HG02642 (cell line): ENCODE data around the gene GAL3ST3.
A peak's percentile ranks its signal among the peaks of the same experiment; 100 is the strongest.

Source experiments
- ATAC-seq: cut with Tn5 transposase; IDR thresholded peaks from one replicate; pipeline ENCODE4 v1.9.1; 2021; ENCODE audit warnings: mild to moderate bottlenecking; ENCODE audit not compliant: unreplicated experiment, poor library complexity

The GAL3ST3 gene

DNA sequence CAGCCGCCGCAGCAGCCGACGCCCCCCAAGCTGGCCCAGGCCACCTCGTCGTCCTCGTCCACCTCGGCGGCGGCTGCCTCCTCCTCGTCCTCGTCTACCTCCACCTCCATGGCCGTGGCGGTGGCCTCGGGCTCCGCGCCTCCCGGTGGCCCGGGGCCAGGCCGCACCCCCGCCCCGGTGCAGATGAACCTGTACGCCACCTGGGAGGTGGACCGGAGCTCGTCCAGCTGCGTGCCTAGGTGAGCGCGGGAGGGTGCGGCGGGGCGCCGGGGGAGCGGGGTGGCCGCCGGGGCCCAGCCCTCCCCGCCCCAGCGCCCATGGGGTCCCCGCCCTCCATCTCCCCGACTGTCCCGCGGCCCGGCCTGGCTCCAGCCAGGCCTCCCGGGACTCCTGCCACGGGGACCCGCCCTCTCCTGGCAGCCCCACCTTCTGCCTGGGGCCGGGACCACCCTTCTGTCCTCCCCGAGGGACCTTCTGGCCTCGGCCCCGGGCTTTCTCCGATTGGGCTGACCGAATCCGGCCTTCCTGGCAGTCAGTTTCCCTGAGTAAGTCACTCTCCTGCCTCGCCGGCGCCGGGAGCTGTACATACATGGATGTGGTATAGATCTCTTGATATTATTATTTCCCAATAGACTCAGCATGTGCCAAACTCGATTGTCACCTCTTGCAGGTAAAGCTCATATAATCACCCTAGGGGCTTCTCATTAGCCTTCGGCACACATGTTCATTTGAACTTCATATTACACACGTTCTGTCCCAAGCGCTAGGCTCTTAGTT, 21.8 kb upstream of the GAL3ST3 start:
- peak; percentile 18 for ATAC-seq

- ATAC-seq, result peak; percentile 48
Observed at GRCh38 chr11:66069715-66070603, 21.0 kb upstream of the GAL3ST3 start, which contains the start of gene PACS1. Gene PACS1 (plus strand): TSS chr11:66070272. CDS start chr11:66070487, 215 bp downstream.

DNA sequence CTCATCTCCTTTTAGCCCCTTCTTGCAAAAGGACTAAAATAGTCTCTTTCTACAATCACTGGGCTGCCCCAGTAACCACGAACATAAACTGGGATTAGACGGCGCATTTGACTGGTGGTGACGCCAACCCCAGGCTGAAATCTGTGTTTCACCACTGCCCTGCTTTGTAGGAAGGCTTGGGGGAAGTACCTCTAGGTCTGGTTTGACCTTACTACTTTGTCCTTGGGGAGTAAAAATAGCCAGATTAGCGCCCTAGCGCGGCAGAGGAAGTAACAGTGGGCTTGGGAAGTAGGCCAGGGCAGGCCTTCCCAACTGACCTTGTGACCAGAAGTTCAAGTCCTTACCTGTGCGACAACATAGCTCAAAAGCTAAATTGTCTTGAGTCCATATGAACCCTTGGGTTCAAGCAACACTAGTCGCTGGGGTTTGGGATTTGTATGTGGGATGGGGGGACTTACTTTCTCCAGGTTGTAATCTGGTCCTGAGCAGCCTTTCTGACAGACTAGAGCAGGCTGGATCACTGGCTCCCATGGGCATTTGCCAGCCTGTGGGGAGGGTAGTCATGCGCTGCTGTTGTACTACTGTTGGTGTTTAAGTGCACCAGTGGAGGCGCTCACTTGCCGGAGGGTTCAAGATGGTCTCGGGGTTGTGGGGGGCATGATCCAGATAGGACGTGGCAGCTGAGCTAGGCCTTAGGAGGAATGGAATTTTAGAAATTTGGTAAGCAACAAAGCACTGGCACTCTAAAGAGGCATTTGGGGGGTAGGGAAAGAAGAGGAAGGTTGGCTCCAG, 20.2 kb upstream of the GAL3ST3 start:
- peak; percentile 23 for ATAC-seq

- no peak for ATAC-seq
Observed at GRCh38 chr11:66068154-66068821, 19.3 kb upstream of the GAL3ST3 start.

DNA sequence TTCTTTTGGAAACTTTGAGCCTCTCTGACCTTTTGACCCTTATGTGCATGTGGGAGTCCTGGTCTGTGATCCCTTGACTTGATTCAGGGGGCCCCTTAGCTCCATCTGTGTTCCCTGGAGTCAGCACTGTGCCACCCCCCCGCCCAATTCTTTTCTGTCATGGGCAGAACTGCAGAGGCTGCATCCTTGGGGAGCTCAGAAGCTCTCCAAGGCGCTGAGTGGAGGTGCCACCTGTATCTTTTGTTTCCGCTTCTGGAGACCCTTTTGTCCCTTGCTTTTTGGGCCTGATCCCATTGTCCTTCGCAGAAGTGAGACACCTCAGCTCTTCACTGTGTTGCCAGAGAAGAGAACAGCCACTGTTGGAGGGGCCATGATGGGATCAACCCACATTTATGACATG, 18.7 kb upstream of the GAL3ST3 start:
- ATAC-seq, result no peak

- no peak for ATAC-seq
Observed at GRCh38 chr11:66066751-66067150, 17.8 kb upstream of the GAL3ST3 start.

- ATAC-seq, result no peak
Observed at GRCh38 chr11:66064571-66064970, 15.6 kb upstream of the GAL3ST3 start.

DNA sequence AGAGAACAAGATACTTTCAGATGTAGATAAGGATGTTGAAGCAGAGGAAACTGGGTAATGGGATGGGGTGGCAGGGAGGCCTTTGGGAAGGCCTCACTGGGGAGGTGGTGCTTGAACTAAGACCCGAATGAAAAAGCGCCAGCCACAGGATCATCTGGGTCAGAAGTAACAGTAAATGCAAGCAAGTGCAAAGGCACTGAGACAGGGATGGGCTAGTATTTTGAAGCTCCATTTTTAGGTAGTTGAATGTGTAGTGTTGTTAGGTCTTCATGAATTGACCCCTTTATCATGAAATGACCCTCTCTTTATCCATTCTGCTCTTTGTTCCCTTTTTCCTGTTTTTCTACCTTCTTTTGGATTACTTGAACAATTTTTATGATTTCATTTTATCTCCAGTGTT, 14.9 kb upstream of the GAL3ST3 start:
- ATAC-seq, result no peak

DNA sequence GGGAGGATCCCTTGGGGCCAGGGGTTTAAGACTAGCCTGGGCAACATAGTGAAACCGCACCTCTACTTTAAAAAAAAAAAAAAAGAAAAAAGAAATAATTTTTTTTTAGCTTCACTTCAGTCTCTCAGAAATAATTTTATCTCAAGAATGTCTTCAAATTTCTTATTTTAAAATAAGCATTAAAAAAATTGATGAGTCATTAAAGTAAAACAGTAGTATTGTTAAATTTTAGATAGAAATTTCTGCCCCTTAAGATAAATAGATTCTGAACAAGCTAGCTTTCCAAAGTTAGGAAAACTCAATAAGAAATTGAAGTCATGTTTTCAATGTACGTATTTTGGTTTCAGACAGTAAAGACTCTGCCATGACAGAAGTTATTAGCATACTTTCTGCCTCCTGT, 13.4 kb upstream of the GAL3ST3 start:
- no peak for ATAC-seq

- no peak for ATAC-seq
Observed at GRCh38 chr11:66061268-66061667, 12.3 kb upstream of the GAL3ST3 start.

DNA sequence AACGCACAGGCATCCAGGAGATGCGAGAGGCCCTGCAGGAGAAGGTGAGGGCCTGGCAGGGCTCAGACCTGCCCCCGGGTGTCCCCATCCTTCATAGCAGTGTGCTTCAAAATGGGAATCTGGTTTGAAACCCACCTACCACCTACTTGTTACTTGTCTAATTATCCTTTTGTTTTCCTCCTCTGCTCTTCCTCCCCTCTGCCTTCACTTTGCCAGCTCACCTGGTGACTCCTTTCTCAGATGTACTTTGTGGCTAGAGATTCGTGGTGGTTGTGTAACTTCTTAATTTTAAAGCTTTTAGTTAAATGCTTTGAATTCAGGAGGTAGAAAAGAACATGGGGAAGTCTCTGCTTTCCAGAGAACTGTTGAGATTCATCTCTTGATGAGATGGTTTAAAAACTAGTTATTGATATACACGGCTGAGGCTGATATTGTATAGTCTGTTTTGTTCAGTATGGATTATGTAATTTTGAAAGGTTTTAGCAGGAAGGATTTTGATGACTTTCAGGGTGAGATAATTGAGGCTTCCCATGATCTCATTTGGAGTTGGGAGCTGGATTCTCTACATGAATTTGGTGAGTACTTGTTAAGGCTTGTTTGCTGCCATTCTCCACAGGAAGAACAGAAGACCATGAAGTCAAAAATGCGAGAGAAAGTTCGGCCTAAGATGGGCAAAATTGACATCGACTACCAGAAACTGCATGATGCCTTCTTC, 11.2 kb upstream of the GAL3ST3 start:
- ATAC-seq, result no peak

DNA sequence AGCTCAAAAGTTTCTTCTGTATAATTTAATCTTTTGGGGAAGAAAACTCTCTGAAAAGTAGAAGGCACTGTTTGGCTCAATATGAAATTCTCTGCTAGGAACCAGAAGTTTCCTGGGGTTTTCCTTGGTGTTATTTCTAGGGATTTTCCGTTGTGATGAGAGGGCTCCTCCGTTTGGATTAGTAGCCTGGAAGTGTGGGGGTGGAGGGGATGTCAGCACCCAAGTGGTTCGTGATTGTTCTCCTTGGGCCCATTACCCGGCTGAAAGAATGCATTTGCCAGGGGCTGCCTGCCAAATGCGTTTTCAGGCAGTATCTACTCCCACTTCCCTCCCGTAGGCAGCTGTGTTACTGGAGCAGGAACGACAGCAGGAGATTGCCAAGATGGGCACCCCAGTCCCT, 7.5 kb upstream of the GAL3ST3 start:
- no peak for ATAC-seq

DNA sequence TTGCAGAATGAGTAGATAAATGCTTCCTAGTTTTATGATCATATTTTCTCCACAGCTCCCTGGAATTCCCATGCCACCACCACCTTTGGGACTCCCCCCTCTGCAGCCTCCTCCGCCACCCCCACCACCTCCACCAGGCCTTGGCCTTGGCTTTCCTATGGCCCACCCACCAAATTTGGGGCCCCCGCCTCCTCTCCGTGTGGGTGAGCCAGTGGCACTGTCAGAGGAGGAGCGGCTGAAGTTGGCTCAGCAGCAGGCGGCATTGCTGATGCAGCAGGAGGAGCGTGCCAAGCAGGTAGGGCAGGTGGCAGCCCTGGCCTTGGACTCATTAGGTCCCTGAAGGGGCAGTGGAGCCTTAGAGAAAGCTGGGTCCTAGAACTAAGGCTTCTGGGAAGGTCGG, 6.1 kb upstream of the GAL3ST3 start:
- no peak for ATAC-seq

DNA sequence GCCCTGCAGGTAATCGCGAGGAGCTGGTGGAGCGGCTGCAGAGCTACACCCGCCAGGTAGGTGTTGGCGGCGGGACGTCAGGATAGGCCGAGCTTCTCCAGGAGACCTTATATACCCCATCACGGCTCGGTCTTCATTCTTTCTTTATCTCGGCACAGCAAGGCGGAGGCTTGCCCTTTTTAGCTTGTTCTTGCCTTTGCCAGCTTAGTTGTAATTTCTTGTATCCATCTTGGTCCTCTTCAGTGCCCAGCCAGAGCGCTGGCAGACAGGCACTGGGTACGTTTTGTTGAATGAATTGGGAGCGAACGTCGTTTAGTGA, 3.7 kb upstream of the GAL3ST3 start:
- ATAC-seq, result no peak

GRCh38 chr11:66051766-66052663, 3.1 kb upstream of the GAL3ST3 start, which contains the start of gene SF3B2:
Gene SF3B2 (plus strand): TSS chr11:66052364. CDS start chr11:66052385, 21 bp downstream.
- ATAC-seq, result peak; percentile 93

GRCh38 chr11:66051371-66051765, 2.4 kb upstream of the GAL3ST3 start:
- no peak for ATAC-seq

DNA sequence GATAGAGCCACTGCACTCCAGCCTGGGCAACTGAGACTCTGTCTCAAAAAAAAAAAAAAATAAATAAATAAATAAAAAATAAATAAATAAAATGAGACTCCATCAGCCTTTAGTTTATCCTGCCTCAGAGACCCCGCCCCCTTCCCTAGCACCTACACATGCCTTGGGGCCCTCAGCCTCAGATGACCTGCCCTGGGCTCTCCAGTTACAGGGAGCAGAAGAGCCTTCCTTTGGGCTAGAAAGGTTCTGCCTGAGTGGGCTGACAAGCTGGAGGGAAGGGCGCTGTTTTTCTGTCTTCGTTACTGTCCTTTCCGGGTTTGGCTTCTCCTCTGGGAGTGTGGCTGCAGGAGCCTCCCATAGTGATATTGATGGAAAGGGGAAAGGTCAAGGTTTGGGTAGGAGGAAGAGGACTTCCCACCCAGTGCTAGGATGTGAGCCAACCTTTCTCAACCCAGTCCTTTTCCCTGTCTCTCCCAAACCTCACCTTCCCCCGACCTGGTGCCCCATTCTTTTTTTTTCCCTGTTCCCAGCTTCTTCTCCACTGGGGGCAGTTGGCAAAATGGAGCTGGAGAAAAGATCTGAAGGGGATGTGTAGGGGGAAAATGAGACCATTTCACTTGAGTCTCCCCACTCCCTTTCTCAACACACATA, 1.7 kb upstream of the GAL3ST3 start:
- no peak for ATAC-seq
